PFSK-1 (cell line): ENCODE data around the gene TBPL2.

Source experiments
- FOXP2 ChIP-seq: optimal IDR thresholded peaks from 2 replicates; pipeline ENCODE3; 2011; ENCODE audit warnings: borderline replicate concordance, control low read depth, inconsistent platforms; ENCODE audit not compliant: insufficient read depth; ENCODE audit errors: extremely low read length, extremely low read depth
- POLR2AphosphoS5 ChIP-seq: IDR thresholded peaks from 2 replicates; pipeline ENCODE4 v1.6.1; 2012; ENCODE audit warnings: low read depth, mild to moderate bottlenecking, control low read depth, low read length, moderate library complexity
- REST ChIP-seq, 2 experiments: IDR thresholded peaks; 2 replicates each; pipeline versions ENCODE4 v1.6.1 to v1.8.0; 2011 to 2012; ENCODE audit warnings: low read depth in 2 of 2, low read length in 2 of 2, control low read depth in 1 of 2, inconsistent platforms in 1 of 2, mild to moderate bottlenecking in 1 of 2, moderate library complexity in 1 of 2; ENCODE audit not compliant: insufficient read depth in 1 of 2
- SIN3A ChIP-seq: IDR thresholded peaks from 2 replicates; pipeline ENCODE4 v1.6.1; 2012; ENCODE audit warnings: mild to moderate bottlenecking, low read length, moderate library complexity, borderline replicate concordance; ENCODE audit not compliant: insufficient read depth
- TAF1 ChIP-seq: IDR thresholded peaks from 2 replicates; pipeline ENCODE4 v1.6.1; 2012; ENCODE audit warnings: low read length, control low read depth, borderline replicate concordance; ENCODE audit not compliant: insufficient read depth

Gene TBPL2

DNA sequence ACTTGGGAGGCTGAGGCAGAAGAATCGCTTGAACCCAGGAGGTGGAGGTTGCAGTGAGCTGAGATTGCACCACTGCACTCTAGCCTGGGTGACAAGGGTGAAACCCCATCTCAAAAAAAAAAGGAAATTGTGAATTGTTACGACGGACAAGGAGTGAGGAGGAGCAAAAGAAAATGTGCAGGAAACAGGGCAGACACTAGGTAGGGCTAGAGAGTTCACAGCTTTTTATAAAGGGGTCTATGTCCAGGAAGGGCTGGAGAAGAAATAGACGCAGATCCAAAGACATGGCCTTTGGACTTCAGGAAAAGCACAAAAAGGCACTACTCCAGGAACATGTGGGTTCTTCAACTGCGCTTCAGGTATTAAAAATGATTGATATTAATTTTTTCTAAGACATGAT, 63.2 kb downstream of the TBPL2 start:
- no peak for TF ChIP-seq POLR2AphosphoS5
- no peak for TF ChIP-seq FOXP2
- TF ChIP-seq SIN3A = no peak
- TF ChIP-seq REST (IDR thresholded peaks at IDR 0.05; ENCODE audit: insufficient read depth in 1 of 2, low read depth in 2 of 2, low read length in 2 of 2) = no peak
- TF ChIP-seq TAF1 = no peak

DNA sequence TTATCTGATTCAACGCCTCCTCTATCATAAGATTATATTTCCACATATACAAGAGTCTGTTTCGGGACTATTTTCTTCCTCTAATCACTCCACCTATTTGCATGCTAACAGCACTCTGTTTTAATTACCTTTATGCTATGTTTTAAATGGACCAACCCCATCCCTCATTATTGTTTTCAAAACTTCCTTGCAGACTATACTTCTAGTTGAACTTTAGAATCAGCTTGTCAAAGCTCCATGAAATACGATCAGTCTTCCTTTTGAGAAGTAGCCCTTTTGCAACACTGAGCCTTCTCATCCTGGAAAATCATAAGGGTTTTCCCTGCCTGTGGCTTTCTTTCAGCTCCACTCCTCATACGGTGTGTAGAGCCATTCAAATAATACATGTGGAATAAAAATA, 65.6 kb downstream of the TBPL2 start:
- TF ChIP-seq REST (IDR thresholded peaks at IDR 0.05; ENCODE audit: insufficient read depth in 1 of 2, low read depth in 2 of 2, low read length in 2 of 2) = no peak
- TF ChIP-seq POLR2AphosphoS5 = no peak
- no peak for TF ChIP-seq SIN3A
- no peak for TF ChIP-seq TAF1
- TF ChIP-seq FOXP2 = no peak

DNA sequence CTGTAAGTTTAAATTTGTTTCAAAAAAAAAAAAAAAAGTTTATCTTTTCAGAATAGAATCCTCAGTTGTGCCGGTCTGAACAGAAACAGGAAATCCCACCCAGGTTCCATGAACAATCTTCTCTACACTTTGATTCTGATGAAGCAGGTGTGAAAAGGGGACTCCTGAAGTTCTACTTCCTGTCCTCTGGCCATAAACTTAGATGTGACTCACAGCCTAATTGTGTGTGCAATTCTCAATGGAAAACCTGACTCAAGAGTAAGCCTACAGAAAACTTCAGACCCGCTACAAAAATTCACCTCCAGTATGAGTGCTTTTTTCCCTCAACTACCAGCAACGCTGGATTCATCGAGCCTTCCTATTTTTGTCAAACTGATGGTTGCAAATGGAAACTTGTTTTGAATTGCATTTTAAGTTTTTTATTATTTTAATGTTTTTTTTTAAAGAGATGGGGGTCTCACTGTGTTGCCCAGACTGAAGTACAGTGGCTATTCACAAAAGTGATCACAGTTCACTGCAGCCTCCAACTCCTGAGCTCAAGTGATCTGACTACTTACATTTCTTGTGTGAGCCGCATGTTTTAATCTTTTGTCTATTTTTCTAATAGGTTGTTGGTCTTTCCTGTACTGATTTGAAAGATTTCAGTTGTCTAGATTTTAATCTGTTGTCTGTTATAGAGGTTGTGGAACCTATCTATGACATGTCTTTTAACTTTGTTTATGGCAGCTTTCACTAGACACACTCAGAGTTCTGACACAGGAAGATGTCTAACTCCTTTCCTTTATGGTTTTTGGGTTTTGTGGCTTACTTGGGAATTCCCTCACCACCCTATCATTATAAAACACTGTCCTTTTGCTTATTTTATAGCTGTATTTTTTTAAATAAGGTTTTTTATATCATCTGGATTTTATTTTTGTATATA, 66.4 kb downstream of the TBPL2 start:
- TF ChIP-seq POLR2AphosphoS5 (no peak), FOXP2 (no peak), REST (IDR thresholded peaks at IDR 0.05; ENCODE audit: insufficient read depth in 1 of 2, low read depth in 2 of 2, low read length in 2 of 2) (no peak), SIN3A (no peak), TAF1 (no peak)

GRCh38 chr14:55372825-55373224, 67.6 kb downstream of the TBPL2 start:
- TF ChIP-seq TAF1 (no peak), FOXP2 (no peak), REST (IDR thresholded peaks at IDR 0.05; ENCODE audit: insufficient read depth in 1 of 2, low read depth in 2 of 2, low read length in 2 of 2) (no peak), SIN3A (no peak), POLR2AphosphoS5 (no peak)
